Left ventricle myocardium inferior (tissue), 1 donor: Measurements from ENCODE around the gene CYP4F11. TPM values are rescaled to one million over a fixed set of nuclear protein-coding genes. Genes with fewer than 3 reads are reported as not detected.
"Not testable (repeated sequence)": the region's sequence is repeated elsewhere in the genome, so short reads cannot be mapped to it uniquely, and the experiment has no call there.

Experiments used
- DNase-seq: peaks from one replicate; pipeline ENCODE4 v3.0.0-alpha.2; 2020
- H3K27ac ChIP-seq: fragments of 200-600 bp; replicated peaks from 2 replicates; pipeline ENCODE4 v1.8.0; 2021
- H3K27me3 ChIP-seq: fragments of 200-600 bp; 2 replicates; pipeline ENCODE4 v1.8.0; 2021; ENCODE audit warnings: low read depth
- H3K36me3 ChIP-seq: fragments of 200-600 bp; 2 replicates; pipeline ENCODE4 v1.8.0; 2021
- H3K4me1 ChIP-seq: fragments of 200-600 bp; 2 replicates; pipeline ENCODE4 v1.8.0; 2021
- H3K4me3 ChIP-seq: fragments of 200-600 bp; 2 replicates; pipeline ENCODE4 v1.8.0; 2021; ENCODE audit warnings: mild to moderate bottlenecking, moderate library complexity
- H3K9me3 ChIP-seq: fragments of 200-600 bp; replicated peaks from 2 replicates; pipeline ENCODE4 v1.8.0; 2021
- intact Hi-C: fragments of 100-400 bp; cut with micrococcal nuclease; formaldehyde crosslinking; loops from one replicate; pipeline ENCODE4 v1.11.0; 2022
- total RNA-seq: library from RNA; stranded (reverse); fragmentation: NEBNext Ultra II Directional; extraction: Animal tissue kit (Norgen Biotek cat#: 25700); gene quantifications from one replicate; pipeline ENCODE4 v1.2.1, GENCODE V29; 2021
- TF ChIP-seq, protein P1 (sequence below): fragments of 200-600 bp; IDR thresholded peaks from 2 replicates; pipeline ENCODE4 v1.8.0; 2021; ENCODE audit warnings: antibody characterized with exemption, mild to moderate bottlenecking, borderline replicate concordance
- donor health status: DM: no; HTN: yes; CAD: no; lungs with severe emphysema.

CYP4F11 gene
- total RNA-seq, 1 donor from 2014 or later, result 0.82 TPM

DNA sequence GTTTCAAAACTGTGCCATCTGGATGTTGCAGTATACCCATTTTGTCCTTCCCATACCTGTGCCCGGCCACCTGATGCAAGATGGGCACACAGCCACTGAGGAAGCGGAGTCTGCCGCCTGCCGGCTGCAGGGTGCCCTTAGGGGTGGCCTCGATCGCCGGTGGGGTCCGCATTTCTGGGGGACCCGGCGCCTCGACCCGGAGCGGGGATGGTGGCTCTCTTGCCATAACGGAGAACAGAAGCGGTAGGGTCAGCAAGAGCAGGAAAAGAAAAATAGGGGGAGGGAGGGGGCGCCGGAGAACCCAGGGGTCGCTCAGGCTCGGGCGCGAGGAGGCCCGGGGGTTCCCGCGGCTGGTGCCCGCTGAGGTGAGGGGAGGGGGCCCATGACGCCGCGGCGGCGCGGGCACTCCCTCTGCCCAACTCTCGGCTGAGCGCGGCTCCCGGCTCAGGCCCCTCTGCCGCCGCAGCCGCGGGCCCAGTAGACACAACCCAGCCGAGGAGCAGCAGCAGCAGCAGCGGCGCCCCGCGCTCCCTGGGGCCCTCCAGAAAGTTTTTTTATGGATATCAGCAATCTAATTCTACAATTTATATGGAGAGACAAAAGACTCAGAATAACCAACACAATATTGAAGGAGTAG lies 22.6 kb downstream of the CYP4F11 start:
- Histone ChIP-seq H3K4me1 (no peaks in the 10 kb centered on the region), H3K27ac (no peak overlapping the region), H3K9me3 (peaks cover 17% of the 10 kb centered on the region), H3K27me3 (peaks cover 92% of the 10 kb centered on the region), H3K4me3 (peak overlapping the region; percentile 17), H3K36me3 (no peaks in the 10 kb centered on the region)
- no peak for DNase-seq
- intact Hi-C loops, result no loop called here
- TF ChIP-seq, protein P1, sequence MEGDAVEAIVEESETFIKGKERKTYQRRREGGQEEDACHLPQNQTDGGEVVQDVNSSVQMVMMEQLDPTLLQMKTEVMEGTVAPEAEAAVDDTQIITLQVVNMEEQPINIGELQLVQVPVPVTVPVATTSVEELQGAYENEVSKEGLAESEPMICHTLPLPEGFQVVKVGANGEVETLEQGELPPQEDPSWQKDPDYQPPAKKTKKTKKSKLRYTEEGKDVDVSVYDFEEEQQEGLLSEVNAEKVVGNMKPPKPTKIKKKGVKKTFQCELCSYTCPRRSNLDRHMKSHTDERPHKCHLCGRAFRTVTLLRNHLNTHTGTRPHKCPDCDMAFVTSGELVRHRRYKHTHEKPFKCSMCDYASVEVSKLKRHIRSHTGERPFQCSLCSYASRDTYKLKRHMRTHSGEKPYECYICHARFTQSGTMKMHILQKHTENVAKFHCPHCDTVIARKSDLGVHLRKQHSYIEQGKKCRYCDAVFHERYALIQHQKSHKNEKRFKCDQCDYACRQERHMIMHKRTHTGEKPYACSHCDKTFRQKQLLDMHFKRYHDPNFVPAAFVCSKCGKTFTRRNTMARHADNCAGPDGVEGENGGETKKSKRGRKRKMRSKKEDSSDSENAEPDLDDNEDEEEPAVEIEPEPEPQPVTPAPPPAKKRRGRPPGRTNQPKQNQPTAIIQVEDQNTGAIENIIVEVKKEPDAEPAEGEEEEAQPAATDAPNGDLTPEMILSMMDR, result no peak

DNA sequence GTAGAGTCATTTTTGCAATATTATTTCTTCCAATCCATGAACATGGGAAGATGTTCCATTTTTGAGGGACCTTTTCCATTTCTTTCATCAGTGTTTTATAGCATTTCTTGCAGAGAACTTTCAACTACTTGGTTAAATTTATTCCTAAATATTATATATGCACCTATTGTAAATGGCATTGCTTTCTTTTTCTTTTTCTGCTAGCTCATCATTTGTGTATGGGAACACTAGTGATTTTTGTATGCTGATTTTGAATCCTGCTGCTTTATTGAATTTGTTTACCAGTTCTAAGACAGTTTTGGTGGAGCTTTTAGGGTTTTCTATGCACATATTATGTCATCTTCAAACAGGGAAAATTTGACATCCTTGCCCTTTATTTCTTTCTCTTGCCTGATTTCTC lies 29.3 kb downstream of the CYP4F11 start:
- no peaks in the 10 kb centered on the region for H3K36me3 ChIP-seq
- H3K27ac ChIP-seq, result no peak overlapping the region
- peaks cover 90% of the 10 kb centered on the region for H3K27me3 ChIP-seq
- intact Hi-C loops, result no loop called here
- H3K4me1 ChIP-seq, result no peaks in the 10 kb centered on the region
- DNase-seq, result no peak
- no peak overlapping the region for H3K4me3 ChIP-seq
- no peaks in the 10 kb centered on the region for H3K9me3 ChIP-seq
- TF ChIP-seq, protein P1, result no peak

DNA sequence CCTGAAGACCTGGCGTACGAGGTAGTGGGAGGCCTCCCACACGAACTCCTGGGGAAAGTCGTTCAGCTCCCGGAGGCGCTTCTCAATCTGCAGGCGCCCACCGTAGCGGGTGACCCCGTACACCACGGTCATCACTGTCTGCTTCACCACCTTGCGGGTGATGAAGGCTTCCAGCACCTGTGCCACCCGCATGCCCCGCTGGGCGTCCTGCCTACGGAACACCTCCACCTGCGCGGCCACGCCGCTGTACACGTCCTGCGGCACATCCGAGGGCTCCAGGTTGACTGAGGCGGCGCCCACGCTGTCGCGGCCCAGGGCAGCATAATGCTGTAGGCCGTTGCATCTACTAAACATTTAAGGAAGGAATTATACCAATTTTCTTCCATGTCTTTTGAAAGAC lies 31.4 kb downstream of the CYP4F11 start:
- DNase-seq, H3K9me3 ChIP-seq, H3K4me3 ChIP-seq, intact Hi-C loops, H3K36me3 ChIP-seq, H3K4me1 ChIP-seq, H3K27ac ChIP-seq: not testable (repeated sequence)
- peaks cover 88% of the 10 kb centered on the region for H3K27me3 ChIP-seq

DNA sequence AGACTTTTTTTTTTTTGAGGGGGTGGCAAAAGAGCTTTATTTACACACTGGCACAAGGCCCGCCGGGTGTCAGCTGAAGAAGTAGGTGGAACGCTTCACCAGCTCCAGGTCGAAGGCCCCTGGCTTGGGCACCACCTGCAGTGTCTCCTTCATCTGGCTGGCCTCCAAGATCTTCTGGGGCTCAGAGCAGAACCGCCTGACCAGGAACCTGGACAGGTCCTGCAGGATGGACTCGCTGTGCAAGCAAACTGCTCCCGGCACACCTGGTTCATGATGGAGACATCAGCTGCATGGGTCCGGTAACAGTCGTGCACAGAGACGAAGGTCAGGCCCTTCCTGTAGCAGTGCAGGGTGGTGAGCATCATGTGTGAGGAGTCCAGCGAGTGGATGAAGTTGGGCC lies 32.1 kb downstream of the CYP4F11 start:
- Histone ChIP-seq H3K36me3 (no peaks in the 10 kb centered on the region), H3K4me3 (no peak overlapping the region), H3K4me1 (no peaks in the 10 kb centered on the region), H3K27me3 (peaks cover 88% of the 10 kb centered on the region), H3K9me3 (no peaks in the 10 kb centered on the region), H3K27ac (no peak overlapping the region)
- TF ChIP-seq, protein P1, result no peak
- DNase-seq, result no peak
- intact Hi-C loops, result no loop called here

DNA sequence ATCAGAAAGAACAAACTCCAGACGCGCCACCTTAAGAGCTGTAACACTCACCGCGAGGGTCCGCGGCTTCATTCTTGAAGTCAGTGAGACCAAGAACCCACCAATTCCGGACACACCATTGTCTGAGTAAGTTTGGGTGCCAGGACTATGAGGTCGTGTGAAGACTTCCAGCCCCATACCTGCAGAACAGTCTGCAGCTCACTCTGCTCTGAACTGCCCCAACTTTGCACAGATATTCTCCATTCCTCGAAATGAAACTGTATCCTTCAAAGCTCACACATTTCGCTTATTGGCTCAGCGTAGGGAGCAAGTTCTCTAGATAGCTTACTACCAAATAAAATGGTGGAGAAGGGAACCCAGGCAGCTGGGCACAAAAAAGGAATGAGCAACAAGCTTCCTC lies 33.8 kb downstream of the CYP4F11 start:
- H3K4me1 ChIP-seq, result no peaks in the 10 kb centered on the region
- H3K36me3 ChIP-seq, result no peaks in the 10 kb centered on the region
- TF ChIP-seq, protein P1, result no peak
- no peak overlapping the region for H3K27ac ChIP-seq
- no peaks in the 10 kb centered on the region for H3K9me3 ChIP-seq
- peaks cover 89% of the 10 kb centered on the region for H3K27me3 ChIP-seq
- intact Hi-C loops, result no loop called here
- H3K4me3 ChIP-seq, result no peak overlapping the region
- DNase-seq, result no peak

DNA sequence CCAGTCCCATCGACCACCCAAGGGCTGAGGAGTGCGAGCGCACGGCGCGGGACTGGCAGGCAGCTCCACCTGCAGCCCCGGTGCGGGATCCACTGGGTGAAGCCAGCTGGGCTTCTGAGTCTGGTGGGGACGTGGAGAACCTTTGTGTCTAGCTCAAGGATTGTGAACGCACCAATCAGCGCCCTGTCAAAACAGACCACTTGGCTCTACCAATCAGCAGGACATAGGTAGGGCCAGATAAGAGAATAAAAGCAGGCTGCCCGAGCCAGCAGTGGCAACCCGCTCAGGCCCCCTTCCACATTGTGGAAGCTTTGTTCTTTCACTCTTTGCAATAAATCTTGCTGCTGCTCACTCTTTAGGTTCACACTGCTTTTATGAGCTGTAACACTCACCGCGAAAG lies 34.3 kb downstream of the CYP4F11 start:
- H3K27ac ChIP-seq, intact Hi-C loops, H3K36me3 ChIP-seq, H3K4me1 ChIP-seq, DNase-seq, H3K4me3 ChIP-seq, H3K9me3 ChIP-seq: not testable (repeated sequence)
- peaks cover 90% of the 10 kb centered on the region for H3K27me3 ChIP-seq

DNA sequence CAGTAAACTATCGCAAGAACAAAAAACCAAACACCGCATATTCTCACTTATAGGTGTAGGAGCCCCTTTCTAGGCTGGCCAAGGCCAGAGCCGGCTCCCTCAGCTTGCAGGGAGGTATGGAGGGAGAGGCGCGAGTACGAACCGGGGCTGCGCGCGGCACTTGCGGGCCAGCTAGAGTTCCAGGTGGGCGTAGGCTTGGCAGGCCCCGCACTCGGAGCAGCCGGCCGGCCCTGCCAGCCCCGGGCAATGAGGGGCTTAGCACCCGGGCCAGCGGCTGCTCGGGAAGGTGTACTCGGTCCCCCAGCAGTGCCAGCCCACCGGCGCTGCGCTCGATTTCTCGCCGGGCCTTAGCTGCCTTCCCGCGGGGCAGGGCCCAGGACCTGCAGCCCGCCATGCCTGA lies 34.8 kb downstream of the CYP4F11 start:
- intact Hi-C loops, H3K4me3 ChIP-seq, H3K4me1 ChIP-seq, H3K36me3 ChIP-seq, H3K9me3 ChIP-seq, H3K27ac ChIP-seq, DNase-seq: not testable (repeated sequence)
- peaks cover 90% of the 10 kb centered on the region for H3K27me3 ChIP-seq
